Measurements from ENCODE around the gene ZNF146.

GRCh38 chr19:36266375-36266961, 51.6 kb downstream of the ZNF146 start:
- TF ChIP-seq POLR2A (IDR thresholded peaks at IDR 0.05): no peak
- TF ChIP-seq, protein P1, sequence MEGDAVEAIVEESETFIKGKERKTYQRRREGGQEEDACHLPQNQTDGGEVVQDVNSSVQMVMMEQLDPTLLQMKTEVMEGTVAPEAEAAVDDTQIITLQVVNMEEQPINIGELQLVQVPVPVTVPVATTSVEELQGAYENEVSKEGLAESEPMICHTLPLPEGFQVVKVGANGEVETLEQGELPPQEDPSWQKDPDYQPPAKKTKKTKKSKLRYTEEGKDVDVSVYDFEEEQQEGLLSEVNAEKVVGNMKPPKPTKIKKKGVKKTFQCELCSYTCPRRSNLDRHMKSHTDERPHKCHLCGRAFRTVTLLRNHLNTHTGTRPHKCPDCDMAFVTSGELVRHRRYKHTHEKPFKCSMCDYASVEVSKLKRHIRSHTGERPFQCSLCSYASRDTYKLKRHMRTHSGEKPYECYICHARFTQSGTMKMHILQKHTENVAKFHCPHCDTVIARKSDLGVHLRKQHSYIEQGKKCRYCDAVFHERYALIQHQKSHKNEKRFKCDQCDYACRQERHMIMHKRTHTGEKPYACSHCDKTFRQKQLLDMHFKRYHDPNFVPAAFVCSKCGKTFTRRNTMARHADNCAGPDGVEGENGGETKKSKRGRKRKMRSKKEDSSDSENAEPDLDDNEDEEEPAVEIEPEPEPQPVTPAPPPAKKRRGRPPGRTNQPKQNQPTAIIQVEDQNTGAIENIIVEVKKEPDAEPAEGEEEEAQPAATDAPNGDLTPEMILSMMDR (IDR thresholded peaks at IDR 0.05): no peak

All from esophagus squamous epithelium (tissue), 4 donors.